Measurements from ENCODE around the gene C8G.

The C8G gene

DNA sequence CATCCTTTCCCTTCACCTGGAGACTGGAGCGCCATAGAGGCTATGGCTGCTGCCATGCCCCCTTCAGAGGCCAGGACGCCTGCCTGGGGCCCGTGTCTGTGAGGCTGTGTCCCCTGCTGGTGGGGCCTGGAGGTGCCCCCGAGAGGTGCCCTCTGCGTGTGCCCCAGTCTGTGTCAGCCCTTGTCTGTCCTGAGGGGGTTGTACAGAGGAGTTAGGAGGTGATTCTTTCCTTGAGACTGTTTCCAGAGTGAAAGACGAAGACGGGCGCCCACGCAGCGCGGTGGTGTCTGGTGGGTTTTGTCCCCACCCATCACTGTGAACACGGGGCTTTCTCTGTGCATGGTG, 34.2 kb upstream of the C8G start:
- Histone ChIP-seq H3K4me3 (no peak overlapping the region), H3K27ac (no peak overlapping the region)
- no peak for TF ChIP-seq CTCF (IDR thresholded peaks at IDR 0.05)
- DNase-seq (ENCODE audit: low spot score), result no peak

GRCh38 chr9:136913701-136914438, 31.2 kb upstream of the C8G start:
- Histone ChIP-seq H3K27ac (no peak overlapping the region), H3K4me3 (no peak overlapping the region)
- TF ChIP-seq CTCF (IDR thresholded peaks at IDR 0.05), result no peak
- no peak for DNase-seq (ENCODE audit: low spot score)

DNA sequence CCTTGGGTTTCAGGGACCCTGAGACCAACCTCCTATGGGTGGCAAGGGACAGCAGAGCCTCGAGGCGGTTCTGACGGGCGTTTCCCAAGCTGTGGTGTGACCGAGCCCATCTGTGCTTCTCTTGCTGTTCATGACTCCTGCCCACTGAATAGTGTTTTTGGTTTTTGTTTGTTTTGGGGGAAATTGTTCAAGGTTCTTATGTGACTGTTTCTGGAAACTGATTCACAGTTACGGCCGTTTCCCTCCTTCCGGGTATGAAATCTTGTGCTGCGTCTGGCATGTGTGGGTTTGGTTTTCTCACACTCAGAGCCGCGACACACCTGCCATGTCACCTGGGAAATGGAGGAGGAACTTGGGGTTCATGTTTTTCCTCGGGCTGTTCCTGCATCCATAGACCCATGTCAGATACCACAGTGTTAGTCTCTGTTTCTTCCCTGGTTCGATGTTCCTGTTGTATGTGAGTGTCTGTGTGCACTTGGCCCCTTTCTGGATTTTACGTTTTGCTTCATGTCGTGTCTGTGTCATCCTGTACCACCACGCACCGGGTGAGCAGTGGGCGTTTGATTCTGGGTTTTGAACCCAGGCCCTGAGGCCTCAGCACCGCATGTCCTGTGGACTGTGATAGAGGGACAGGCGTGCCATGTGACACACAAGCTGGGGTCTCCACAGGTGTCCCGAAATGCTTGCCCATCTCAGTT, 29.3 kb upstream of the C8G start:
- no peak for TF ChIP-seq CTCF (IDR thresholded peaks at IDR 0.05)
- DNase-seq (ENCODE audit: low spot score), result no peak
- Histone ChIP-seq H3K4me3 (no peak overlapping the region), H3K27ac (no peak overlapping the region)

- TF ChIP-seq CTCF (IDR thresholded peaks at IDR 0.05), result no peak
- no peak overlapping the region for H3K27ac ChIP-seq
- H3K4me3 ChIP-seq, result no peak overlapping the region
- no peak for DNase-seq (ENCODE audit: low spot score)
Measured at GRCh38 chr9:136916330-136917184, 28.5 kb upstream of the C8G start.

DNA sequence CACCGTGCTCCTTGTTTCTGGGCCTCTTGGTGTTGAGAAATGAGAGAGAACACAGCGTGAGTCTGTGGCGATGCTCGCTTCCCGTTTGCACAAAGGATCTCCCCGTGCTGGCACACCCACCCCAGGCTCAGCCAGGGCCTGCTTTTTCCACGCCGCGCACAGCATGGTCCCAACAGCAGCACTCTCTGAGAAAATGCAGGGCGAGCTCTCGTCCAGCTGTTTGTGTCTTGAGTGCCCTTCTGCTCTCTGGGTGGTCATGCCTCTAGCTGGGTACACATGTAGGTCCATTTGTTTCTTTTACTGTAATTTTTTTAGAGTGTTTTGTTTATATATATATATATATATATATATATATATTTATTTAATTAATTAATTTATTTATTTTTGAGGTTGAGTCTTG, 27.1 kb upstream of the C8G start:
- TF ChIP-seq CTCF (IDR thresholded peaks at IDR 0.05), result no peak
- H3K4me3 ChIP-seq, result no peak overlapping the region
- no peak overlapping the region for H3K27ac ChIP-seq
- DNase-seq (ENCODE audit: low spot score), result no peak

DNA sequence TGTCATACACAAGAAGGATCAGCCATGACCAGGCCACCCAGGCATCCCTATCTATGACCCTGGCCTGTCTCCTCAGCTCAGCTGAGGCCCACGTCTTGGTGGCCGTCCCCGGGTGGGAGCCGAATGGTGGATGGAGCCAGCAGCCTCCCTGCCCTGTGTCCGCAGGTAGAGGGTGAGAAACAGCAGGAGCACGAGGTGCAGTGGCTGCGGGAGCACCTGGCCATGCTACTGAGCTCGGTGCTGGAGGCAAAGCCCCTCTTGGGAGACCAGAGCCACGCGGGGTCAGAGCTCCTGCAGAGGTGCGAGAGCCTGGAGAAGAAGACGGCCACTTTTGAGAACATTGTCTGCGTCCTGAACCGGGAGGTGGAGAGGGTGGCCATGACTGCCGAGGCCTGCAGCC, 25.0 kb upstream of the C8G start:
- H3K4me3 ChIP-seq, result no peak overlapping the region
- TF ChIP-seq CTCF (IDR thresholded peaks at IDR 0.05), result no peak
- H3K27ac ChIP-seq, result no peak overlapping the region
- DNase-seq (ENCODE audit: low spot score), result no peak
